ENCODE measurements around the gene LRRC55. TPM values are rescaled to one million over a fixed set of nuclear protein-coding genes. Genes with fewer than 3 reads are reported as not detected.

LRRC55 gene
- total RNA-seq, 4 donors from 2014 or later, result 0.14 to 0.16 TPM; not detected in 2

DNA sequence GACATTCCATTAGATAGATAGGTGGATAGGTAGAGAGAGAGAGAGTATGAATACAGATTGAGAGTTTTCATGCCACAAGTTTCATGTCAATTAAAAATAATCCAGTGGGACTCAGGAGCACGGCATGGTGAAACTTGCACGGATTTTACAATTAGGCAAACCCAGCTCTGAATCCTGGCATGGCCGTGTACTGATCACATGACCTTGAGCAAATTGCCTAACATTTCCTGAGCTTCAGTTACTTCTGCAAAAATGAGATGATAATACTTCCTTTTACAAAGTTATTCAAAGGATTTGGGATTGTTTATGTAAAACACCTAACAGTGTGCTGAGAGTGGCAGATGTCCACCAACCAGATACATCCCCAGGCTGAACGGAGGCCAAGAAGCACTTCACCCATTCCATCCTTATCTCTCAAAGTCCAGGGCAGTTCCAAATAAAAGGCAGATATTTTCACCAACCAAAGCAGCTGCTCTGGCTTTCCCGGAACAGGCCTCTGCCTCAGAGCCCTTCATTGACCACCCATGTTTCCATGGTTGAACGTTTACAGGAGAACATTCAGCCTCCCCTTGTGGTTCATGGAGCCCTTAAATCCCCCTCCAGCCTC, 37.4 kb downstream of the LRRC55 start:
- 47 to 49% methylated on average over 4 to 6 of the region's 6 CpGs for WGBS, 2 donors (ENCODE audit: low coverage in 1 of 2)
- no peak for TF ChIP-seq EP300 (IDR thresholded peaks at IDR 0.05; ENCODE audit: low read depth)
- in situ Hi-C loops (cut with MboI; ENCODE audit: low pct_ligation_motif_present in 1 of 4, low pct_unique_long_range_greater_than_20kb in 1 of 4, low sequenced_read_pairs in 3 of 4), result no loop called here
- Histone ChIP-seq H3K9me3 (no peaks in the 10 kb centered on the region), H3K4me3 (no peak overlapping the region), H3K4me1 (peaks cover 0 to 3% (median 0%) of the 10 kb centered on the region in 4 donors), H3K27me3 (no peaks in the 10 kb centered on the region), H3K27ac (no peak overlapping the region), H3K36me3 (no peaks in the 10 kb centered on the region)
- intact Hi-C loops (cut with DNase I; ENCODE audit: low total_unique reads), result no loop called here
- DNase-seq, result no peak

DNA sequence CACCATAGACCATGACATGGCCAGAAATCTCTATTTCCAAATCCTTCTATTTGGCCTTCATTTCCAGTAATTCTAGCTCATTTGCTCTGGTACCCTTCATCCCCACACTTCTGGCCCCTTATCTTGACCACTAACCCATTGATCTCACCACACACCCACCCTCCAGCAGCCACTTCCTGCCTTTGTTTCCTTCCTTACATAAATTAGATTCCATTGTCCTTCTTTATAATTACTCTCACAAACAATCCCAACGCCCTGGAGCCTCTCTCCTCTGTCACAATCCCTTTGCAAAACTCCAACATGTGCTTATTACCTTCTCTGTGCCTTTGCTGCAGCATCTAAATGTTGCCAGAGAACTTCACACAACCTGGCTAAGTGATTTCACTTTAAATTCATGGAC, 40.5 kb downstream of the LRRC55 start:
- Histone ChIP-seq H3K9me3 (no peaks in the 10 kb centered on the region), H3K36me3 (no peaks in the 10 kb centered on the region), H3K4me3 (no peak overlapping the region), H3K4me1 (no peaks in the 10 kb centered on the region), H3K27me3 (no peaks in the 10 kb centered on the region), H3K27ac (no peak overlapping the region)
- in situ Hi-C loops (cut with MboI; ENCODE audit: low pct_ligation_motif_present in 1 of 4, low pct_unique_long_range_greater_than_20kb in 1 of 4, low sequenced_read_pairs in 3 of 4), result no loop called here
- intact Hi-C loops (cut with DNase I; ENCODE audit: low total_unique reads), result no loop called here
- TF ChIP-seq, protein P1, sequence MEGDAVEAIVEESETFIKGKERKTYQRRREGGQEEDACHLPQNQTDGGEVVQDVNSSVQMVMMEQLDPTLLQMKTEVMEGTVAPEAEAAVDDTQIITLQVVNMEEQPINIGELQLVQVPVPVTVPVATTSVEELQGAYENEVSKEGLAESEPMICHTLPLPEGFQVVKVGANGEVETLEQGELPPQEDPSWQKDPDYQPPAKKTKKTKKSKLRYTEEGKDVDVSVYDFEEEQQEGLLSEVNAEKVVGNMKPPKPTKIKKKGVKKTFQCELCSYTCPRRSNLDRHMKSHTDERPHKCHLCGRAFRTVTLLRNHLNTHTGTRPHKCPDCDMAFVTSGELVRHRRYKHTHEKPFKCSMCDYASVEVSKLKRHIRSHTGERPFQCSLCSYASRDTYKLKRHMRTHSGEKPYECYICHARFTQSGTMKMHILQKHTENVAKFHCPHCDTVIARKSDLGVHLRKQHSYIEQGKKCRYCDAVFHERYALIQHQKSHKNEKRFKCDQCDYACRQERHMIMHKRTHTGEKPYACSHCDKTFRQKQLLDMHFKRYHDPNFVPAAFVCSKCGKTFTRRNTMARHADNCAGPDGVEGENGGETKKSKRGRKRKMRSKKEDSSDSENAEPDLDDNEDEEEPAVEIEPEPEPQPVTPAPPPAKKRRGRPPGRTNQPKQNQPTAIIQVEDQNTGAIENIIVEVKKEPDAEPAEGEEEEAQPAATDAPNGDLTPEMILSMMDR (IDR thresholded peaks at IDR 0.05), result no peak
- TF ChIP-seq POLR2AphosphoS5 (IDR thresholded peaks at IDR 0.05) (no peak), EP300 (IDR thresholded peaks at IDR 0.05; ENCODE audit: low read depth) (no peak), POLR2A (IDR thresholded peaks at IDR 0.05) (no peak)
- 33 to 35% methylated on average over 1 of the region's 1 CpG for WGBS, 2 donors (ENCODE audit: low coverage in 1 of 2)
- DNase-seq, result no peak

DNA sequence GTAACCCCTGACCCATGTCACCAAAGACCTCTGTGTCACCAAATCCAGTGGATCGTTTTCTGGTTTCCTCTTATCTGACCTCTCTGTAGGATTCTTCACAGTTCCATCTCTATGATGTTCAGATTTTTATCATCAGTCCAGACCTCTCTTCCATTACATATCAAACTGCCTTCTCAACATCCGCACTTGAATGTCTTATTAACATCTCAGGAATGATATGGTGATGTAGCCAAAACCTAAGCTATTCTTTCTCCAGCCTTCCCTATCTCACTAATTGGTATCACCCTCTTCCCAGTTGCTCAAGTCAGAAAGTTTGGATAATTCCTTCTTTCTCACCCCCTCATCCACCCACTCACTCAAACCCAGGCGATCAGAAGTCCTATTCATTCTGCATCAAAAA, 41.8 kb downstream of the LRRC55 start:
- intact Hi-C loops (cut with DNase I; ENCODE audit: low total_unique reads) (no loop called here), in situ Hi-C loops (cut with MboI; ENCODE audit: low pct_ligation_motif_present in 1 of 4, low pct_unique_long_range_greater_than_20kb in 1 of 4, low sequenced_read_pairs in 3 of 4) (no loop called here)
- Histone ChIP-seq H3K36me3 (no peaks in the 10 kb centered on the region), H3K9me3 (no peaks in the 10 kb centered on the region), H3K4me1 (no peaks in the 10 kb centered on the region), H3K27ac (no peak overlapping the region), H3K4me3 (no peak overlapping the region), H3K27me3 (no peaks in the 10 kb centered on the region)
- DNase-seq, result no peak
- no peak for TF ChIP-seq POLR2A (IDR thresholded peaks at IDR 0.05)
- no peak for TF ChIP-seq EP300 (IDR thresholded peaks at IDR 0.05; ENCODE audit: low read depth)
- WGBS, 2 donors (ENCODE audit: low coverage in 1 of 2), result 87 to 93% methylated on average over 2 to 3 of the region's 3 CpGs

DNA sequence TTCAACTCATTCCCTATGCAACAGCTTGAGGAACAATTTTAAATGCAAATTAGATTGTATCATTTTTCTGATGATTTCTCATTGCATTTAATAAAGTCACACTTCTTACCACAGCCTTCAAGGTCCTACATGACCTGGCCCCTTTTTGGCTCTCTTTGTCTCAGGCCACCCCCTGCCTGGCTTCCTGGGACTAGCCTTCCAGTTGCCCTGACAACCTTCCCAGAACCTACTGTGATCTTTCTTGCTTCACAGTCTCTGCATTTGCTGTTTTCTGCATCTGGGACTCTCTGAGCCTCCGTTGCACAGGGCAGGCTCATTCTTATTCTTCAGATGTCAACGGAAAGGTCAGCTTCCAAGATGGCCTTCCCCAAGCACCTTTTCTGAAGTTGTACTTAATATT, 42.4 kb downstream of the LRRC55 start:
- Histone ChIP-seq H3K27ac (no peak overlapping the region), H3K27me3 (no peaks in the 10 kb centered on the region), H3K36me3 (no peaks in the 10 kb centered on the region), H3K9me3 (no peaks in the 10 kb centered on the region), H3K4me3 (no peak overlapping the region), H3K4me1 (no peaks in the 10 kb centered on the region)
- 67 to 79% methylated on average over 1 to 2 of the region's 2 CpGs for WGBS, 2 donors (ENCODE audit: low coverage in 1 of 2)
- intact Hi-C loops (cut with DNase I; ENCODE audit: low total_unique reads), result no loop called here
- in situ Hi-C loops (cut with MboI; ENCODE audit: low pct_ligation_motif_present in 1 of 4, low pct_unique_long_range_greater_than_20kb in 1 of 4, low sequenced_read_pairs in 3 of 4), result no loop called here
- TF ChIP-seq POLR2A (IDR thresholded peaks at IDR 0.05), result no peak
- no peak for TF ChIP-seq EP300 (IDR thresholded peaks at IDR 0.05; ENCODE audit: low read depth)
- no peak for TF ChIP-seq POLR2AphosphoS5 (IDR thresholded peaks at IDR 0.05)
- TF ChIP-seq, protein P1 (IDR thresholded peaks at IDR 0.05), result no peak
- no peak for DNase-seq

DNA sequence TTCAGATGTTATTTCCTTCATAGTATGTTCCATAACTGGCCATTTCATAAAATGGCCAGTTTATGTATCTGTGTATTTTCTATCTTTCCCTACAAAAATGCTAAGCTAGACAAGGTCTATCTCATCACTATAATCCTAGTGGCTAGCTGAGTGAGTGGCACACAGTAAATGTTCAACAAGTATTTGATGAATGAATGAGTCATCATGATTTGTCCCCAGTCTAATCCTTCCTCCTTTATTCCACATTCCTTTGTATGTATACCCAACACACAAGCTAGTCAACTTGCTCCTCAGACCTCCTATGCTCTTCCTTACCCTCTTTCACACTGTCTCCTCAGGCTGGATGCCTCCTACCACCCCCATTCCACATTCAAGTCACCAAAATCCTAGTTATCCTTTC, 42.8 kb downstream of the LRRC55 start:
- no peaks in the 10 kb centered on the region for H3K4me1 ChIP-seq
- H3K27me3 ChIP-seq, result no peaks in the 10 kb centered on the region
- TF ChIP-seq POLR2AphosphoS5 (IDR thresholded peaks at IDR 0.05) (no peak), POLR2A (IDR thresholded peaks at IDR 0.05) (no peak), EP300 (IDR thresholded peaks at IDR 0.05; ENCODE audit: low read depth) (no peak)
- TF ChIP-seq, protein P1 (IDR thresholded peaks at IDR 0.05), result no peak
- no peak overlapping the region for H3K27ac ChIP-seq
- DNase-seq, result no peak
- in situ Hi-C loops (cut with MboI; ENCODE audit: low pct_ligation_motif_present in 1 of 4, low pct_unique_long_range_greater_than_20kb in 1 of 4, low sequenced_read_pairs in 3 of 4), result no loop called here
- no peak overlapping the region for H3K4me3 ChIP-seq
- intact Hi-C loops (cut with DNase I; ENCODE audit: low total_unique reads), result no loop called here
- no peaks in the 10 kb centered on the region for H3K36me3 ChIP-seq
- H3K9me3 ChIP-seq, result no peaks in the 10 kb centered on the region

All from transverse colon (tissue), 4 donors.